ENCODE data around the gene CPPED1.

The CPPED1 gene

DNA sequence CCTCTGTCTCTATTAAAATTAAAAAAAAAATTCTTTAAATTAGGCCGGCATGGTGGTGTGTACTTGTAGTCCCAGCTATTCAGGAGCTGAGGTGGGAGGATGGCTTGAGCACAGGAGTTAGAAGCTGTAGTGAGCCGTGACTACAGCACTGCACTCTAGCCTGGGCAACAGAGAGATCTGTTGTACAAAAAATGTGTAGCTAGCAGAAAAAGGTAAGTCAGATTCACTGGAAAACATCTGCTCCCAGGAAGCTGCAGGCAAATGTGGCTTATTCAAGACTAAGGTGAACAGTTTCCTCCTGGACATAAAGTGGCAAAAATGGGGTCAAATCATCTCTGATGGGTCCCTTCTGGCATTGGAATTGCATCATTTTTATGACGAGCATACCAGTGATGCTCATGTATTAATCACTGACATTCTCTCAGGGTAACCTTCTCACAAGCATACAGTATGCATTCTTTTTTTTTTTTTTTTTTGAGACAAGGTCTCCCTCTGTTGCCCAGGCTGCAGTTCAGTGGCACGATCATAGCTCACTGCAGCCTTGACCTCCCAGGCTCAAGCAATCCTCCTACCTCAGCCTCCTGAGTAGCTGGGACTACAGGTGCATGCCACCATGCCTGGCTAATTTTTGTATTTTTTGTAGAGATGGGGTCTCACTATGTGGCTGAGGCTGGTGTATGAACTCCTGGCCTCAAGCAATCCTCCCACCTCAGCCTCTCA is 48.7 kb downstream of the CPPED1 start:
- Histone ChIP-seq H3K79me2 (ENCODE audit: control insufficient read depth, insufficient read depth, low read length, unreplicated experiment) (no peaks in the 10 kb centered on the region), H2AFZ (ENCODE audit: low read length, unreplicated experiment) (no peak overlapping the region), H3K4me3 (ENCODE audit: low read depth, low read length) (no peak overlapping the region), H3K27ac (ENCODE audit: low read depth, low read length) (no peak overlapping the region), H3K27me3 (ENCODE audit: insufficient read depth, low read length) (no peaks in the 10 kb centered on the region), H3K4me1 (ENCODE audit: control insufficient read depth, insufficient read depth, low read length, unreplicated experiment) (peaks cover 8% of the 10 kb centered on the region), H3K36me3 (ENCODE audit: insufficient read depth, low read length) (no peaks in the 10 kb centered on the region)

DNA sequence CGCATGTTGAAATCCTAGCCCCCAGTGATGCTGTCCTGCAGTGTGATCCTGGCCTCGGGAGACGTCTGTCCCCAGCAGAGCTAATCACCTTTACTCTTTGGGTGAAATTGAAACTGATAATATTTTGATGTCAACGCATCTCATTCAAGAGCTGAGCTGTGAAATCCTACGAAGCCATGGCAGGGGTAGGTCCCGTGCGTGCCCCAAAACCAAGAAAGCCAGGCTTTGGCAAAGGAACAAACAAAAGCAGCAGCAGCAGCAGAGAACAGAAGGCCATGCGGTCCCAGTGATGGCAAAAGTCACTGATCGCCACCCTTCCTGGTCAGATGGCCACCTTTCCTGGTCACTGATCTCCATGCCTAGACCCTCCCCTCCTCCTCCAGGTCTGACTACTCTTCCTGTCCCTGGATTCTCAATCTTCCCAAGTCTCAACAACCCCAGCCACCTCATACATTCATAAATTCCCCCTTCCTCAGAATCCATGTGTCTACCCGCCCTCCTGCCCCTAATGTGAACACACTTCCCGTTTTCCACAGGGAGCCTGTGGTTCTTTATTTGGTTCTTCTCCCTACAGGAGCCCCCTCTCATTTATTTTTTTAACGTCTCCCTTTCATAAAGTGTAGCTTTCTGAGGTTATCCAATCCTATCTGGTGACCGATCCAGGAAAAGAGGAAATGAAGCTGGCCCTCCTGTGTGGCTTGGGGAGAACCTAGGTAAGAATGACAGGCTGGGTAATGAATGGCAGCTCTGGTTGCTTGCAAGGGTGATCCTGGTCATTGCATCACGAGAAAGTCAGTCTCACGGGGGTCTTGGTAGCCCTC is 50.3 kb downstream of the CPPED1 start:
- Histone ChIP-seq H3K36me3 (ENCODE audit: insufficient read depth, low read length) (no peaks in the 10 kb centered on the region), H3K27me3 (ENCODE audit: insufficient read depth, low read length) (no peaks in the 10 kb centered on the region), H3K79me2 (ENCODE audit: control insufficient read depth, insufficient read depth, low read length, unreplicated experiment) (no peaks in the 10 kb centered on the region), H2AFZ (ENCODE audit: low read length, unreplicated experiment) (no peak overlapping the region), H3K4me1 (ENCODE audit: control insufficient read depth, insufficient read depth, low read length, unreplicated experiment) (peaks cover 8% of the 10 kb centered on the region), H3K27ac (ENCODE audit: low read depth, low read length) (no peak overlapping the region), H3K4me3 (ENCODE audit: low read depth, low read length) (no peak overlapping the region)

DNA sequence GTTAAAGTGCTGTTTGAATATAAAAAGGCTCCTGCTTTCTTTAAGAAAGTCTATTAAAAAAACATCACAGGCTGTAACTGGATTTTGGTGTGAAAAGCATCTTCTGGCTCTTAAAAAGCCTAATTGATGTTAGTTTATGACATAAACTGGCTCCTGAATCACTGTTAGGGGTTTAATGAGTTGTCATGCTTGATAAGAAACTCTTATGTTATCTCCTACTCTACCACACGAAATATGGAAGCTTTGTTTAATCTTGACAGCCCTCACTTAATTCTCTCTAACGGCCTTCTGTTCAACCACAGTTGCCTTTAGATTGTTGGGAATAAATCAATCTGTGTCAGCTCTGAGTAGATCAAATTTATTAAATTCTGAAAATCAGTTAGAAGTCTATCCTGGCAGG is 51.5 kb downstream of the CPPED1 start:
- peaks cover 8% of the 10 kb centered on the region for H3K4me1 ChIP-seq (ENCODE audit: control insufficient read depth, insufficient read depth, low read length, unreplicated experiment)
- H3K36me3 ChIP-seq (ENCODE audit: insufficient read depth, low read length): no peaks in the 10 kb centered on the region
- no peak overlapping the region for H3K27ac ChIP-seq (ENCODE audit: low read depth, low read length)
- H3K79me2 ChIP-seq (ENCODE audit: control insufficient read depth, insufficient read depth, low read length, unreplicated experiment): no peaks in the 10 kb centered on the region
- no peak overlapping the region for H3K4me3 ChIP-seq (ENCODE audit: low read depth, low read length)
- H3K27me3 ChIP-seq (ENCODE audit: insufficient read depth, low read length): no peaks in the 10 kb centered on the region
- H2AFZ ChIP-seq (ENCODE audit: low read length, unreplicated experiment): no peak overlapping the region

DNA sequence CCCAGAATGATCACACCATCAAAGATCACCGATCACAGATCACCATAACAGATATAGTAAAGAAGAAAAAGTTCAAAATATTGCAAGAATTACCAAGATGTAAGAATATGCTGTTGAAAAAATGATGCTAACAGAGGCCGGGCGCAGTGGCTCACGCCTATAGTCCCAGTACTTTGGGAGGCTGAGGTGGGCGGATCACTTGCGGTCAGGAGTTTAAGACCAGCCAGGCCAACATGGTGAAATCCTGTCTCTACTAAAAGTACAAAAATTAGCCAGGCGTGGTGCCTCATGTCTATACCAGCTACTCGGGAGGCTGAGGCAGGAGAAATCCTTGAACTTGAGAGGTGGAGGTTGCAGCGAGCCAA is 53.2 kb downstream of the CPPED1 start:
- H3K27ac ChIP-seq (ENCODE audit: low read depth, low read length): no peak overlapping the region
- H3K36me3 ChIP-seq (ENCODE audit: insufficient read depth, low read length): no peaks in the 10 kb centered on the region

GRCh38 chr16:12749076-12749475 is 54.6 kb downstream of the CPPED1 start:
- Histone ChIP-seq H3K27me3 (ENCODE audit: insufficient read depth, low read length) (no peaks in the 10 kb centered on the region), H3K4me1 (ENCODE audit: control insufficient read depth, insufficient read depth, low read length, unreplicated experiment) (peaks cover 3% of the 10 kb centered on the region), H3K4me3 (ENCODE audit: low read depth, low read length) (no peak overlapping the region), H3K36me3 (ENCODE audit: insufficient read depth, low read length) (no peaks in the 10 kb centered on the region), H2AFZ (ENCODE audit: low read length, unreplicated experiment) (no peak overlapping the region), H3K27ac (ENCODE audit: low read depth, low read length) (no peak overlapping the region), H3K79me2 (ENCODE audit: control insufficient read depth, insufficient read depth, low read length, unreplicated experiment) (no peaks in the 10 kb centered on the region)

More for the DNA sequence above, 53.2 kb downstream of the CPPED1 start:
- no peak overlapping the region for H3K4me3 ChIP-seq (ENCODE audit: low read depth, low read length)
- no peaks in the 10 kb centered on the region for H3K79me2 ChIP-seq (ENCODE audit: control insufficient read depth, insufficient read depth, low read length, unreplicated experiment)
- H2AFZ ChIP-seq (ENCODE audit: low read length, unreplicated experiment): no peak overlapping the region
- peaks cover 8% of the 10 kb centered on the region for H3K4me1 ChIP-seq (ENCODE audit: control insufficient read depth, insufficient read depth, low read length, unreplicated experiment)
- H3K27me3 ChIP-seq (ENCODE audit: insufficient read depth, low read length): no peaks in the 10 kb centered on the region

DNA sequence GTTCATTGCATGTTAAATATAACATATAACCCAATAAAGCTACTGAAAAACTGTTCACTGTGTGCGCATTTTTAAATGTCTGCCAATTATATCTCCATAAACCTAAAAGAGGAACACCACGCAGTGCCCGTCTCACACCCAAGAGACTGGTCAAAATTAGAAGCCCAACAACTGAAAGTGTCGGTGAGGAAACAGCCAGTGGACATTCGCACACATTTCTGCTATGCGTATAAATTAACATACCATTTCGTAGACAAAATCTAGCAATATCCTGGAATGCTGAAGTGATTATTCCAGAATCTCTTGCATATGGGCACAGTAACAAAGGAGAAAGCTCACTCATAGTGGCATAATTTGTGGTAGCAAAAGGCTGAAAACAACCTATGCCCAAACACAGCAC is 55.9 kb downstream of the CPPED1 start:
- H3K4me3 ChIP-seq (ENCODE audit: low read depth, low read length): no peak overlapping the region
- H3K79me2 ChIP-seq (ENCODE audit: control insufficient read depth, insufficient read depth, low read length, unreplicated experiment): no peaks in the 10 kb centered on the region
- H3K27me3 ChIP-seq (ENCODE audit: insufficient read depth, low read length): no peaks in the 10 kb centered on the region
- H3K36me3 ChIP-seq (ENCODE audit: insufficient read depth, low read length): no peaks in the 10 kb centered on the region
- no peak overlapping the region for H3K27ac ChIP-seq (ENCODE audit: low read depth, low read length)
- H2AFZ ChIP-seq (ENCODE audit: low read length, unreplicated experiment): no peak overlapping the region
- H3K4me1 ChIP-seq (ENCODE audit: control insufficient read depth, insufficient read depth, low read length, unreplicated experiment): no peaks in the 10 kb centered on the region

DNA sequence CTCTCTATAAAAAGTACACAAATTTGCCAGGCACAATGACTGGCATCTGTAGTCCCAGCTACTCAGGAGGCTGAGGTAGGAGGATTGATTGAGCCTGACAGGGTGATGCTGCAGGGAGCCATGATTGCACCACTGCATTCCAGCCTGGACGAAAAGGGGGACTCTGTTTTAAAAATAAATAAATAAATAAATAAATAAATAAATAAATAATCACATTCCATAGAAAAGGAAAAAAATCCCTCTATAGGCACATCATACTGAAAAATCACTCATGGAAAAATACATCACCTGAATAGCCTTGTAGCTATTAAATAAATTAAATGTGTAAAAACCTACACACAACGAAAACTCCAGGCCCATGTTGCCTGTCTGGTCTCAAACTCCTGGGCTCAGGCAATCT is 56.4 kb downstream of the CPPED1 start:
- Histone ChIP-seq H3K36me3 (ENCODE audit: insufficient read depth, low read length) (no peaks in the 10 kb centered on the region), H3K4me1 (ENCODE audit: control insufficient read depth, insufficient read depth, low read length, unreplicated experiment) (no peaks in the 10 kb centered on the region), H3K4me3 (ENCODE audit: low read depth, low read length) (no peak overlapping the region), H3K79me2 (ENCODE audit: control insufficient read depth, insufficient read depth, low read length, unreplicated experiment) (no peaks in the 10 kb centered on the region), H3K27ac (ENCODE audit: low read depth, low read length) (no peak overlapping the region), H2AFZ (ENCODE audit: low read length, unreplicated experiment) (no peak overlapping the region), H3K27me3 (ENCODE audit: insufficient read depth, low read length) (no peaks in the 10 kb centered on the region)

GRCh38 chr16:12744860-12745259 is 58.8 kb downstream of the CPPED1 start:
- no peaks in the 10 kb centered on the region for H3K27me3 ChIP-seq (ENCODE audit: insufficient read depth, low read length)
- no peak overlapping the region for H3K27ac ChIP-seq (ENCODE audit: low read depth, low read length)
- H3K36me3 ChIP-seq (ENCODE audit: insufficient read depth, low read length): no peaks in the 10 kb centered on the region
- no peaks in the 10 kb centered on the region for H3K4me1 ChIP-seq (ENCODE audit: control insufficient read depth, insufficient read depth, low read length, unreplicated experiment)
- no peaks in the 10 kb centered on the region for H3K79me2 ChIP-seq (ENCODE audit: control insufficient read depth, insufficient read depth, low read length, unreplicated experiment)
- H2AFZ ChIP-seq (ENCODE audit: low read length, unreplicated experiment): no peak overlapping the region
- no peak overlapping the region for H3K4me3 ChIP-seq (ENCODE audit: low read depth, low read length)

GRCh38 chr16:12742741-12743140 is 60.9 kb downstream of the CPPED1 start:
- Histone ChIP-seq H3K36me3 (ENCODE audit: insufficient read depth, low read length) (no peaks in the 10 kb centered on the region), H3K27me3 (ENCODE audit: insufficient read depth, low read length) (no peaks in the 10 kb centered on the region), H2AFZ (ENCODE audit: low read length, unreplicated experiment) (no peak overlapping the region), H3K4me3 (ENCODE audit: low read depth, low read length) (no peak overlapping the region), H3K79me2 (ENCODE audit: control insufficient read depth, insufficient read depth, low read length, unreplicated experiment) (no peaks in the 10 kb centered on the region), H3K27ac (ENCODE audit: low read depth, low read length) (no peak overlapping the region), H3K4me1 (ENCODE audit: control insufficient read depth, insufficient read depth, low read length, unreplicated experiment) (no peaks in the 10 kb centered on the region)

GRCh38 chr16:12740986-12741610 is 62.6 kb downstream of the CPPED1 start:
- Histone ChIP-seq H3K79me2 (ENCODE audit: control insufficient read depth, insufficient read depth, low read length, unreplicated experiment) (no peaks in the 10 kb centered on the region), H3K27ac (ENCODE audit: low read depth, low read length) (no peak overlapping the region), H2AFZ (ENCODE audit: low read length, unreplicated experiment) (no peak overlapping the region), H3K4me3 (ENCODE audit: low read depth, low read length) (no peak overlapping the region), H3K4me1 (ENCODE audit: control insufficient read depth, insufficient read depth, low read length, unreplicated experiment) (no peaks in the 10 kb centered on the region), H3K36me3 (ENCODE audit: insufficient read depth, low read length) (no peaks in the 10 kb centered on the region), H3K27me3 (ENCODE audit: insufficient read depth, low read length) (no peaks in the 10 kb centered on the region)
